HG02981 (cell line): ENCODE measurements around the gene CTXND2.

Source experiments
- ATAC-seq: cut with Tn5 transposase; IDR thresholded peaks from one replicate; pipeline ENCODE4 v1.9.1; 2021; ENCODE audit warnings: mild to moderate bottlenecking, moderate library complexity; ENCODE audit not compliant: unreplicated experiment

Gene CTXND2

DNA sequence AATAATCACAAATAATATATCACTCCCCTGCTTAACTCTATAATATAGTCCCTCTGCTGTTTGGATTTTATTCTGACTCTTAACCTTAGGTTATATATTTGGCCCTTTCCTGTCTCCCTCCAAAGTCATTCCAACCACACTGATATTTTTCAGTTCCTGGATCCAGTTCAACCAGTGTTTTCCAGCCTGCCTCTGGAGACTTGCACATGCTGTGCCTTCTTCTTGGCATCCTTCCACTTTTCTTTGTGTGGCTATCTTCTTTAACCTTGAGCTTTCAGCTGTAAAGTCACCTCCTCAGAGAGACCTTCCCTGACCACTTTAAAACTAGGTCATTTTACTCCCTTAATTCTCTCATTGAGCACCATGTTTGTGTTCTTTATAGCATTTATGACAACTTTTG is 68.3 kb downstream of the CTXND2 start:
- ATAC-seq: no peak

DNA sequence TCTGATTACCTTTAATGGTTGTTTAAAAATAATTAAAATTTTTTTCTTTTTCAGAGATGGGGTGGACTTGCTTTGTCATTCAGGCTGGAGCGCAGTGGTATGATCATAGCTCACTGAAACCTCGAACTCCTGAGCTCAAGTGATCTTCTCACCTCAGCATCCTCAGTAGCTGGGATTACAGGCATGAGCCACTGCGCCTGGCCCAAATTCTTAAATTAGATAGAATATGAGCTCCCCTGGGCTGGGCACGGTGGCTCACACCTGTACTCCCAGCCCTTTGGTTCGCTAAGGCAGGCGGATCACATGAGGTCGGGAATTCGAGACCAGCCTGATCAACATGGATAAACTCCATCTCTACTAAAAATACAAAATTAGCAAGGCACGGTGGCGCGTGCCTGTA is 70.7 kb downstream of the CTXND2 start:
- no peak for ATAC-seq

DNA sequence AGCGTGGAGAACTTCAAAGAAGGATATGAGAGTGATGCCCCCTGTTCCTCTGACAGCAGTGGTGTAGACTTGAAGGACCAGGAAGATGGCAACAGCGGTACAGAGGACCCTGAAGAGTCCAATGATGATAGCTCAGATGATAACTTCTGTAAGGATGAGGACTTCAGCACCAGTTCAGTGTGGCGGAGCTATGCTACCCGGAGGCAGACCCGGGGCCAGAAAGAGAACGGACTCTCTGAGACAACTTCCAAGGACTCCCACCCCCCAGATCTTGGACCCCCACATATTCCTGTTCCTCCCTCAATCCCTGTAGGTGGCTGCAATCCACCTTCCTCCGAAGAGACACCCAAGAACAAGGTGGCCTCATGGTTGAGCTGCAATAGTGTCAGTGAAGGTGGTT is 73.7 kb downstream of the CTXND2 start:
- ATAC-seq: no peak

DNA sequence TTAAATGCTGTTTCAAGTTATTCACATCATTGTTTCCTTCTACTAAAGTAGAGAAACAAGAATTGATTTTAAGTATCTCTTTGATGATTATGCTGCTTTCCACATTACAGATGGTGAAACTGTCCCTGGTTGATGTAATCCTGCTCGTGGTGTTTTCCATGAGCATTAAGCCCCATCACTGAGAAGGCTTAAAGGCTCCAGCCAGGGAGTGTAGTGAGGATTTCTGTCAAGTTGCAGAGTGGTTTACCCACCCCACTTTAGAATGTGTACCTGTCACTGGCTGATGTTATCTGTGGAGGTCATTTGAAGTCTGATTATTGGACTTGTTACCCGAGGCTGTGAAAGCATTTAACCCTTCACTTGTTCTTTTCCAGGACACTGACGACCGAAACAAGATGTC is 74.8 kb downstream of the CTXND2 start:
- no peak for ATAC-seq
